Spleen (tissue), 11 donors: ENCODE measurements around the gene PNKD. TPM values are rescaled to one million over a fixed set of nuclear protein-coding genes. Genes with fewer than 3 reads are reported as not detected.

Experiments used
- DNase-seq: peaks from one replicate; pipeline ENCODE4 v3.0.0-alpha.2; 2020
- H3K27ac ChIP-seq, 8 donors: fragments of 200-600 bp; sonication (generic) in 7 of 8; 1 replicate in 4 of 8; 2 replicates in 4 of 8; pipeline versions ENCODE4 v1.5.0 to v1.8.0; 2016 to 2021; ENCODE audit warnings: inconsistent platforms in 4 of 8, mild to moderate bottlenecking in 4 of 8, moderate library complexity in 1 of 8
- H3K27me3 ChIP-seq, 7 donors: fragments of 200-600 bp; sonication (generic) in 6 of 7; replicated peaks in 1 of 7; 1 replicate in 4 of 7; 2 replicates in 3 of 7; pipeline versions ENCODE4 v1.5.0 to v1.8.0; 2016 to 2021; ENCODE audit warnings: inconsistent platforms in 3 of 7, mild to moderate bottlenecking in 1 of 7
- H3K36me3 ChIP-seq, 6 donors: fragments of 200-600 bp; sonication (generic) in 5 of 6; 1 replicate in 4 of 6; 2 replicates in 2 of 6; pipeline versions ENCODE4 v1.5.0 to v1.8.0; 2016 to 2021; ENCODE audit warnings: inconsistent platforms in 2 of 6
- H3K4me1 ChIP-seq, 6 donors: fragments of 200-600 bp; sonication (generic) in 5 of 6; 1 replicate in 3 of 6; 2 replicates in 3 of 6; pipeline versions ENCODE4 v1.5.0 to v1.8.0; 2016 to 2021; ENCODE audit warnings: inconsistent platforms in 3 of 6
- H3K4me3 ChIP-seq, 8 donors: fragments of 200-600 bp; sonication (generic) in 7 of 8; 1 replicate in 4 of 8; 2 replicates in 4 of 8; pipeline versions ENCODE4 v1.5.0 to v1.8.0; 2016 to 2021; ENCODE audit warnings: inconsistent platforms in 4 of 8, mild to moderate bottlenecking in 4 of 8, moderate library complexity in 2 of 8
- H3K9me3 ChIP-seq, 8 donors: fragments of 200-600 bp; sonication (generic) in 7 of 8; 1 replicate in 4 of 8; 2 replicates in 4 of 8; pipeline versions ENCODE4 v1.5.0 to v1.8.0; 2016 to 2021; ENCODE audit warnings: inconsistent platforms in 4 of 8
- POLR2A ChIP-seq, 3 donors: fragments of 450-650 bp; IDR thresholded peaks; one replicate each; pipeline ENCODE4 v1.5.1; 2017; ENCODE audit warnings: antibody characterized with exemption in 3 of 3, mild to moderate bottlenecking in 1 of 3
- POLR2AphosphoS5 ChIP-seq, 3 donors: sonication (generic); formaldehyde crosslinking; IDR thresholded peaks; one replicate each; pipeline ENCODE4 v1.5.1; 2017; ENCODE audit warnings: antibody characterized with exemption in 3 of 3
- WGBS, 5 donors: extraction: QIAGEN DNeasy Blood & Tissue Kit in 3 of 5; methylation state at CpG; one replicate each; pipeline versions ENCODE4 v1.1.5 to v1.1.7; 2013 to 2018; 5-methylcytosine and 5-hydroxymethylcytosine counted together
- intact Hi-C: fragments of 100-400 bp; cut with DNase I; formaldehyde crosslinking; loops from one replicate; pipeline ENCODE4 v1.15.0; 2023; ENCODE audit warnings: low total_unique reads
- polyA plus RNA-seq, 3 donors: library from polyadenylated mRNA; stranded (reverse); fragments of 200-250 nt; gene quantifications; one replicate each; pipeline ENCODE4 v1.2.1, GENCODE V29; 2013
- total RNA-seq, 7 donors: library from RNA; depleted of rRNA in 3 of 7; stranded (reverse); fragments of >200 nt in 3 of 7; fragmentation: NEBNext Ultra II Directional in 4 of 7; extraction: Animal tissue kit (Norgen Biotek cat#: 25700) in 4 of 7; gene quantifications; one replicate each; pipeline versions ENCODE4 v1.1.0 to v1.2.1, GENCODE V29; 2016 to 2021
- TF ChIP-seq, protein P1 (sequence below), 11 experiments: fragments of 200-600 bp in 7 of 11; fragments of 450-650 bp in 4 of 11; sonication (generic) in 4 of 11; IDR thresholded peaks in 8 of 11; conservative IDR thresholded peaks in 3 of 11; 1 replicate in 7 of 11; 2 replicates in 4 of 11; pipeline versions ENCODE4 v1.4.0 to v1.8.0; 2016 to 2021; ENCODE audit warnings: antibody characterized with exemption in 11 of 11, inconsistent platforms in 4 of 11, mild to moderate bottlenecking in 1 of 11
- donor health status: healthy with polysubstance abuse.
- donor health status: DM: no; HTN: no; CAD: no; lungs with moderate emphysema.
- donor health status: DM: no; HTN: no; CAD: no.
- donor health status: Bipolar disorder and iron deficiency.
- donor health status: healthy.
- donor health status: DM: no; HTN: no; CAD: no.
- donor health status: DM: yes; HTN: yes; CAD: no.

Gene PNKD
- total and polyA plus RNA-seq, 10 donors = 41.4 to 92.1 (median 49.4) TPM

DNA sequence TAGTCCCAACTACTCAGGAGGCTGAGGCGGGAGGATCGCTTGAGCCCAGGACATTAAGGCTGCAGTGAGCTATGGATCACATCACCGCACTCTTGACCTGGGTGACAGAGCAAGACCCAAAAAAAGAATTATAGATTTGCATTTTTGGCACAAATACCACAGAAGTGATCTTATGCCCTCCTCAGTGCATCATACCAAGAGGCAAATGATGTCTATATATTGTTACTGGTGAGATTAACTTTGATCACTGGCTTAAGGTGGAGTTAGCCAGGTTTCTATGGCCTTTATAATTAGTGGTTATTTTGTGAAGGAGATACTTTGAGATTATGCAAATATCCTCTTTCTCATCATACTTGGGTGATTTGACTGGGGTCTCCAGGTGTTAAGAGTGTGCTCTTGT, 64.2 kb downstream of the PNKD start:
- H3K36me3 ChIP-seq = no peaks in the 10 kb centered on the region
- H3K4me1 ChIP-seq = peaks cover 27 to 55% (median 46%) of the 10 kb centered on the region in 6 donors
- no peak overlapping the region for H3K4me3 ChIP-seq
- TF ChIP-seq POLR2AphosphoS5 (IDR thresholded peaks at IDR 0.05) (no peak), POLR2A (IDR thresholded peaks at IDR 0.05) (no peak)
- TF ChIP-seq, protein P1, sequence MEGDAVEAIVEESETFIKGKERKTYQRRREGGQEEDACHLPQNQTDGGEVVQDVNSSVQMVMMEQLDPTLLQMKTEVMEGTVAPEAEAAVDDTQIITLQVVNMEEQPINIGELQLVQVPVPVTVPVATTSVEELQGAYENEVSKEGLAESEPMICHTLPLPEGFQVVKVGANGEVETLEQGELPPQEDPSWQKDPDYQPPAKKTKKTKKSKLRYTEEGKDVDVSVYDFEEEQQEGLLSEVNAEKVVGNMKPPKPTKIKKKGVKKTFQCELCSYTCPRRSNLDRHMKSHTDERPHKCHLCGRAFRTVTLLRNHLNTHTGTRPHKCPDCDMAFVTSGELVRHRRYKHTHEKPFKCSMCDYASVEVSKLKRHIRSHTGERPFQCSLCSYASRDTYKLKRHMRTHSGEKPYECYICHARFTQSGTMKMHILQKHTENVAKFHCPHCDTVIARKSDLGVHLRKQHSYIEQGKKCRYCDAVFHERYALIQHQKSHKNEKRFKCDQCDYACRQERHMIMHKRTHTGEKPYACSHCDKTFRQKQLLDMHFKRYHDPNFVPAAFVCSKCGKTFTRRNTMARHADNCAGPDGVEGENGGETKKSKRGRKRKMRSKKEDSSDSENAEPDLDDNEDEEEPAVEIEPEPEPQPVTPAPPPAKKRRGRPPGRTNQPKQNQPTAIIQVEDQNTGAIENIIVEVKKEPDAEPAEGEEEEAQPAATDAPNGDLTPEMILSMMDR (IDR thresholded peaks at IDR 0.05 in 8 of 11, conservative IDR thresholded peaks at IDR 0.05 in 3 of 11) = no peak
- peak overlapping the region in 3 of 8 donors; percentile 77 to 84 (median 82) for H3K27ac ChIP-seq
- no peaks in the 10 kb centered on the region for H3K27me3 ChIP-seq
- DNase-seq = no peak
- intact Hi-C loops = no loop called here
- WGBS, 5 donors = 75 to 100% (median 87%) methylated on average over 3 of the region's 3 CpGs
- no peaks in the 10 kb centered on the region for H3K9me3 ChIP-seq

DNA sequence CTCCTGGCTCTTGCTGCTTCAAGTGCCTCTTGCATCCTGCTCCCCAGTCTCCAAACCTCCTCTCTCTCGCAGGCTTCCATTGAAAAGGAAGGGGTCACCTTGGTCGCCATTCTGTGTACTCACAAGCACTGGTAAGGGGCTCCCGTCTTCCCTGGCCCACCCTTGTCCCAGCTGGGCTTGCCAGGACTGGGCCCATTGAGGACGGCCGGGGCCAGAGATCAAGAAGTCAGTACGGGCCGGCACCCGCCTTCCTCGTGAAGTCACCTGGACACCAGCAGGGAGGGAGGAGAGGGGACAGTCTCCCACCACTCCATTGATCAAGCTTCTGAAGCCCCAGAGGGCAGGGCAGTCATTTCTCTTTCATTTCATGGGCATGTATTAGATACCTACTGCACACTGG, 70.3 kb downstream of the PNKD start:
- no peak for TF ChIP-seq POLR2A (IDR thresholded peaks at IDR 0.05)
- TF ChIP-seq, protein P1 (IDR thresholded peaks at IDR 0.05 in 8 of 11, conservative IDR thresholded peaks at IDR 0.05 in 3 of 11) = no peak
- TF ChIP-seq POLR2AphosphoS5 (IDR thresholded peaks at IDR 0.05) = no peak
- no peak for DNase-seq
- Histone ChIP-seq H3K27me3 (no peaks in the 10 kb centered on the region), H3K36me3 (peaks cover 0 to 57% (median 8%) of the 10 kb centered on the region in 6 donors), H3K4me1 (no peaks in the 10 kb centered on the region), H3K27ac (no peak overlapping the region), H3K9me3 (no peaks in the 10 kb centered on the region), H3K4me3 (no peak overlapping the region)
- 85 to 97% (median 93%) methylated on average over 9 of the region's 9 CpGs for WGBS, 5 donors
- intact Hi-C loops = no loop called here

DNA sequence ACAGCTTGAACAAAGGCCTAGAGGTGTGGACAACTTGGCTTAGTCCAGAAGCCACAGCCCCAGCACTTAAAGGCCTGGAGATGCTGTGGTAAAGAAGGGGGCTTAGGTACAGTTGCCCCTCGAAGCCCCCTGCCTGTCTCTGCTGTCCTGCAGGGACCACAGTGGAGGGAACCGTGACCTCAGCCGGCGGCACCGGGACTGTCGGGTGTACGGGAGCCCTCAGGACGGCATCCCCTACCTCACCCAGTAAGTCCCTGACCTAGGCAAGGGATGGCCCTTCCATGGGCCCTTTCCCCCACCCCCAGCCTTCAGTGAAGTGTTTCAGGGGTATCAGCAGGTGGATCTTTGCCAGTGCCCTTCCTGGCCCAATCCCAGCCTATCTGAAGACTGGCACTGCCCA, 71.1 kb downstream of the PNKD start:
- H3K9me3 ChIP-seq = no peaks in the 10 kb centered on the region
- no peaks in the 10 kb centered on the region for H3K4me1 ChIP-seq
- TF ChIP-seq POLR2A (IDR thresholded peaks at IDR 0.05) = no peak
- no peak for TF ChIP-seq POLR2AphosphoS5 (IDR thresholded peaks at IDR 0.05)
- TF ChIP-seq, protein P1 (IDR thresholded peaks at IDR 0.05 in 8 of 11, conservative IDR thresholded peaks at IDR 0.05 in 3 of 11) = no peak
- no peak overlapping the region for H3K27ac ChIP-seq
- 80 to 96% (median 93%) methylated on average over 1 to 8 of the region's 8 CpGs for WGBS, 5 donors
- H3K36me3 ChIP-seq = peaks cover 0 to 65% (median 8%) of the 10 kb centered on the region in 6 donors
- intact Hi-C loops = no loop called here
- H3K27me3 ChIP-seq = no peaks in the 10 kb centered on the region
- H3K4me3 ChIP-seq = no peak overlapping the region
- DNase-seq = no peak

DNA sequence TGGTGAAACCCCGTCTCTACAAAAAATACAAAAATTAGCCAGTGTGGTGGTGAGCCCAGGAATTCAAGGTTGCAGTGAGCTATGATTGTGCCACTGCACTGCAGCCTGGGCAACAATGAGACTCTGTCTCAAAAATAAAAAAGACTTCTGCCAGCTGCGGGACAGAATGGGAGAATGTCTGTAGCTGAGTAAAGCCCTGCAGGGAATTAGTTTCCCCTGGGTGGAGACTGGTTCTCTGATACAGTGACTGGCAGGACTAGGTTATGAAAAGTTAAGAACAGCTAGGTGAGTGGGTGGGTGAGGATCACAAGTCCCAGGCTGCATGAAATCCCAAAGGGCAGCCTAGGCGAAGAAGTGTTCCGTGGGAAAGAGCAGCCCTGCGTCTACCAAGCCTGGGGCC, 72.5 kb downstream of the PNKD start:
- H3K36me3 ChIP-seq = peaks cover 0 to 66% (median 8%) of the 10 kb centered on the region in 6 donors

More for the DNA sequence above, 72.5 kb downstream of the PNKD start:
- Histone ChIP-seq H3K27ac (no peak overlapping the region), H3K9me3 (no peaks in the 10 kb centered on the region), H3K4me1 (no peaks in the 10 kb centered on the region), H3K27me3 (no peaks in the 10 kb centered on the region), H3K4me3 (no peak overlapping the region)
- no peak for TF ChIP-seq POLR2A (IDR thresholded peaks at IDR 0.05)
- TF ChIP-seq, protein P1 (IDR thresholded peaks at IDR 0.05 in 8 of 11, conservative IDR thresholded peaks at IDR 0.05 in 3 of 11) = no peak
- intact Hi-C loops = no loop called here
- 93 to 99% (median 94%) methylated on average over 5 of the region's 5 CpGs for WGBS, 5 donors
- no peak for DNase-seq
